Ishikawa (cell line): ENCODE measurements around the gene HEYL.

ENCODE experiments used
- CEBPB ChIP-seq: IDR thresholded peaks from 2 replicates; pipeline ENCODE4 v1.6.1; 2012
- CREB1 ChIP-seq: IDR thresholded peaks from 2 replicates; pipeline ENCODE4 v1.6.1; 2012; ENCODE audit warnings: low read depth
- EGR1 ChIP-seq: IDR thresholded peaks from 2 replicates; pipeline ENCODE4 v1.6.1; 2012
- EP300 ChIP-seq: IDR thresholded peaks from 2 replicates; pipeline ENCODE4 v1.6.1; 2012; ENCODE audit warnings: borderline replicate concordance
- FOXM1 ChIP-seq: IDR thresholded peaks from 2 replicates; pipeline ENCODE4 v1.6.1; 2012; ENCODE audit warnings: low read depth, borderline replicate concordance
- NFIC ChIP-seq: IDR thresholded peaks from 2 replicates; pipeline ENCODE4 v1.6.1; 2012
- RAD21 ChIP-seq: IDR thresholded peaks from 2 replicates; pipeline ENCODE4 v1.6.1; 2012; ENCODE audit warnings: low read depth
- REST ChIP-seq: IDR thresholded peaks from 2 replicates; pipeline ENCODE4 v1.6.1; 2012; ENCODE audit warnings: low read depth, mild to moderate bottlenecking
- TAF1 ChIP-seq: IDR thresholded peaks from 2 replicates; pipeline ENCODE4 v1.6.1; 2012; ENCODE audit warnings: low read depth, mild to moderate bottlenecking
- TCF12 ChIP-seq: IDR thresholded peaks from 2 replicates; pipeline ENCODE4 v1.6.1; 2012; ENCODE audit warnings: low read depth
- TEAD4 ChIP-seq: IDR thresholded peaks from 2 replicates; pipeline ENCODE4 v1.6.1; 2012
- YY1 ChIP-seq: IDR thresholded peaks from 2 replicates; pipeline ENCODE4 v1.6.1; 2012; ENCODE audit warnings: low read depth
- ZBTB7A ChIP-seq: IDR thresholded peaks from 2 replicates; pipeline ENCODE4 v1.6.1; 2012; ENCODE audit warnings: low read depth
- TF ChIP-seq, protein P1 (sequence below): IDR thresholded peaks from 2 replicates; pipeline ENCODE4 v1.6.1; 2012
- TF ChIP-seq, protein P2 (sequence below): IDR thresholded peaks from 2 replicates; pipeline ENCODE4 v1.6.1; 2012

The HEYL gene

GRCh38 chr1:39637361-39637760 is 2.1 kb downstream of the HEYL start:
- TF ChIP-seq RAD21: no peak
- no peak for TF ChIP-seq CREB1
- TF ChIP-seq REST: no peak
- no peak for TF ChIP-seq NFIC
- no peak for TF ChIP-seq EP300
- no peak for TF ChIP-seq FOXM1
- no peak for TF ChIP-seq YY1
- TF ChIP-seq TCF12: no peak
- TF ChIP-seq, protein P1, sequence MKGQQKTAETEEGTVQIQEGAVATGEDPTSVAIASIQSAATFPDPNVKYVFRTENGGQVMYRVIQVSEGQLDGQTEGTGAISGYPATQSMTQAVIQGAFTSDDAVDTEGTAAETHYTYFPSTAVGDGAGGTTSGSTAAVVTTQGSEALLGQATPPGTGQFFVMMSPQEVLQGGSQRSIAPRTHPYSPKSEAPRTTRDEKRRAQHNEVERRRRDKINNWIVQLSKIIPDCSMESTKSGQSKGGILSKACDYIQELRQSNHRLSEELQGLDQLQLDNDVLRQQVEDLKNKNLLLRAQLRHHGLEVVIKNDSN: no peak

- TF ChIP-seq YY1 (no peak), CREB1 (no peak), EP300 (no peak), TEAD4 (no peak), REST (no peak), EGR1 (no peak), FOXM1 (no peak), RAD21 (no peak)
- TF ChIP-seq, protein P2, sequence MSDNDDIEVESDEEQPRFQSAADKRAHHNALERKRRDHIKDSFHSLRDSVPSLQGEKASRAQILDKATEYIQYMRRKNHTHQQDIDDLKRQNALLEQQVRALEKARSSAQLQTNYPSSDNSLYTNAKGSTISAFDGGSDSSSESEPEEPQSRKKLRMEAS: no peak
- TF ChIP-seq, protein P1: no peak
Observed at GRCh38 chr1:39635871-39636210, 3.6 kb downstream of the HEYL start.

DNA sequence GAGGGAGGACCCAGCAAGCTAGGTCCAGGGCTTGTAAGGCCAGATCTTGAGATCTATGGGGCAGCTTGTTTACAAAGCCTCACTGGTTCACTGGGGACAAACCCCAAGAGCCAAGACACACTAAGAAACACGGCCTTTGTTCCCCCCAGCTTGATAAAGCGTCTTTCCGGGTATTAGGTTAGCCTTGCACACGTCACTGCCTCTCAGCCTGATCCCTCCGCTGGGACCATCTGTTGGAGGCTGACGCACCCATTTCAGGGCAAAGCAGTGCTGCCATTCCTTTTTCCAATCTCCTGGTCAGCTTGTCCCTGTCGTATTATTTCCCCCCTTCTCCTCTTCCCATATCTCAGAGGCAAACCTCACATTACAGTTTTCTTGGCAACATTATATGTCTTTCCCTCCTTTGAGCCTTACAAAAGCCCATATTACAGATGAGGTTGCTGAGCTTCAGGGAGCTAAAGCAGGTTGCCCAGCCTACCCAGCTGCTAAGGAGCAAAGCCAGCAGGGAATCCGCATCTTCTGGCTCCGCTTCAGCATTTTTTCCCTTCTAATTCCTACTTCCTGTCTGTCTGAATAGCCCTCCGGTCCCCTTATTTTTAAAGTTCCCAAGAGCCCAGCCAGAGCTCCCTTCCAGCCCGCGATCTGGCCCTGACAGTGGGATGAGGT is 4.1 kb downstream of the HEYL start:
- TF ChIP-seq TAF1 (no peak), REST (no peak), TEAD4 (no peak), TCF12 (no peak), ZBTB7A (no peak), YY1 (no peak), NFIC (no peak), CEBPB (no peak), EGR1 (no peak), RAD21 (no peak), FOXM1 (no peak), EP300 (no peak)
- TF ChIP-seq, protein P1: no peak

DNA sequence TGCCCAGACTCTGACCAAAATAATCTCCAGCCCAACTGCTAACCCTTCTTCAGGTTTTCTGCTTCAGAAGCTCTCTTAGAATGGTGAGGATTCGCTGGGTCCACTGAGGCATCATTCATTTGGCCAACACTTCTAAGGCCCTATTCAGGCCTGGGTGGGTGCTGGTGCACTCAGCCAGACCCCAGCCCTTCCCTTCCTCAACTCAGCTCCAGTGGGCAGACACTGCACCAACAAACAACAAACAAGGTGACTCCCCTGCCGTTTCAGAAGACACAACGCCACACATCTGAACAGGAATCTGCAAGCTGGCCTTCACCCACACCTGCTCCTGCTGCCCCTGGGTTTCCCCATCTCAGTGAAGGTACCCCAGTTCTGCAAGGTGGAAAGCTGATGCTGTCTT is 6.0 kb downstream of the HEYL start:
- TF ChIP-seq NFIC (no peak), ZBTB7A (0 out of 2 replicates have a peak, but pooled peaks have one; percentile 3), TEAD4 (no peak)
